ENCODE results near the gene PITPNM1. TPM values are rescaled to one million over a fixed set of nuclear protein-coding genes. Genes with fewer than 3 reads are reported as not detected.
"Not testable (repeated sequence)": the region's sequence is repeated elsewhere in the genome, so short reads cannot be mapped to it uniquely, and the experiment has no call there.

PITPNM1 gene
- total RNA-seq, 2 donors from 2014 or later = 8.6 to 24.4 TPM

DNA sequence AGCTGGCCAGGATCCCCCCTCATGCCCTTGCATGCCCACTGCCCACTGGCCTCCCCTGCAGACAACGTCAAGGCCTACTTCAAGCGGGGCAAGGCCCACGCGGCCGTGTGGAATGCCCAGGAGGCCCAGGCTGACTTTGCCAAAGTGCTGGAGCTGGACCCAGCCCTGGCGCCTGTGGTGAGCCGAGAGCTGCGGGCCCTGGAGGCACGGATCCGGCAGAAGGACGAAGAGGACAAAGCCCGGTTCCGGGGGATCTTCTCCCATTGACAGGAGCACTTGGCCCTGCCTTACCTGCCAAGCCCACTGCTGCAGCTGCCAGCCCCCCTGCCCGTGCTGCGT lies 14.5 kb downstream of the PITPNM1 start:
- no peaks in the 10 kb centered on the region for H3K9me3 ChIP-seq
- 87 to 92% methylated on average over 11 to 15 of the region's 15 CpGs for WGBS, 2 donors
- ATAC-seq (no peak), DNase-seq (no peak)
- no peaks in the 10 kb centered on the region for H3K4me1 ChIP-seq
- peaks cover 0 to 9% of the 10 kb centered on the region in 2 donors for H3K36me3 ChIP-seq (replicated peaks in 1 of 2; ENCODE audit: insufficient read depth in 1 of 2, low read depth in 2 of 2)
- intact Hi-C loops (cut with DNase I) = no loop called here
- no peak overlapping the region for H3K4me3 ChIP-seq
- H3K27me3 ChIP-seq = no peaks in the 10 kb centered on the region
- no peak for TF ChIP-seq POLR2A (IDR thresholded peaks at IDR 0.05)
- TF ChIP-seq, protein P1, sequence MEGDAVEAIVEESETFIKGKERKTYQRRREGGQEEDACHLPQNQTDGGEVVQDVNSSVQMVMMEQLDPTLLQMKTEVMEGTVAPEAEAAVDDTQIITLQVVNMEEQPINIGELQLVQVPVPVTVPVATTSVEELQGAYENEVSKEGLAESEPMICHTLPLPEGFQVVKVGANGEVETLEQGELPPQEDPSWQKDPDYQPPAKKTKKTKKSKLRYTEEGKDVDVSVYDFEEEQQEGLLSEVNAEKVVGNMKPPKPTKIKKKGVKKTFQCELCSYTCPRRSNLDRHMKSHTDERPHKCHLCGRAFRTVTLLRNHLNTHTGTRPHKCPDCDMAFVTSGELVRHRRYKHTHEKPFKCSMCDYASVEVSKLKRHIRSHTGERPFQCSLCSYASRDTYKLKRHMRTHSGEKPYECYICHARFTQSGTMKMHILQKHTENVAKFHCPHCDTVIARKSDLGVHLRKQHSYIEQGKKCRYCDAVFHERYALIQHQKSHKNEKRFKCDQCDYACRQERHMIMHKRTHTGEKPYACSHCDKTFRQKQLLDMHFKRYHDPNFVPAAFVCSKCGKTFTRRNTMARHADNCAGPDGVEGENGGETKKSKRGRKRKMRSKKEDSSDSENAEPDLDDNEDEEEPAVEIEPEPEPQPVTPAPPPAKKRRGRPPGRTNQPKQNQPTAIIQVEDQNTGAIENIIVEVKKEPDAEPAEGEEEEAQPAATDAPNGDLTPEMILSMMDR (IDR thresholded peaks at IDR 0.05) = no peak
- no peak overlapping the region for H3K27ac ChIP-seq

DNA sequence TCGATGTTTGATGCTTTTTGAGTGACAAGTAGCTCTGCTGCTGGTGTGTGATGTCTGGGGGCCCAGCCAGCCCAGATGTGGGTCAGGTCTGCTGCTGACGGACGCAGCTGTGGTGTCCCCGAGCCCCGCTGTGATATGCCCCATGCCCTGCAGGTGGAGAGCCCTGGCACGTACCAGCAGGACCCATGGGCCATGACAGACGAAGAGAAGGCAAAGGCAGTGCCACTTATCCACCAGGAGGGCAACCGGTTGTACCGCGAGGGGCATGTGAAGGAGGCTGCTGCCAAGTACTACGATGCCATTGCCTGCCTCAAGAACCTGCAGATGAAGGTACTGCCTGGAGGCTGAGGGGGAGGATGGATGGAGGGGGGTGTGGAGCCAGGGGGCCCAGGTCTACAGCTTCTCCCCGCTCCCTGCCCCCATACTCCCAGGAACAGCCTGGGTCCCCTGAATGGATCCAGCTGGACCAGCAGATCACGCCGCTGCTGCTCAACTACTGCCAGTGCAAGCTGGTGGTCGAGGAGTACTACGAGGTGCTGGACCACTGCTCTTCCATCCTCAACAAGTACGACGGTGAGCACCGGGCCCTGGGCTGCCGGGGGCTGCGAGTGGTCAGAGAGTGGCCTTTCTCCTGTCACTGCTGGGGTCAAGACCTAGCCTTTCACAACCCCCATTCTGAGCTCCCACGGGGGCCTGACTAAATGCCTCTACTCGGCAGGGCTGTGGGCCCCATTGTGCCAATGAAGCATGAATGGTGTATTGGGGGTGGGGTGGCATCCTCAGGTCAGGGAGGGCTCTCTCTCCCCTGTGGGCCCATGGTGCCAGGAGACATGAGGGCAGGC lies 15.1 kb downstream of the PITPNM1 start:
- peaks cover 0 to 7% of the 10 kb centered on the region in 2 donors for H3K36me3 ChIP-seq (replicated peaks in 1 of 2; ENCODE audit: insufficient read depth in 1 of 2, low read depth in 2 of 2)
- no peaks in the 10 kb centered on the region for H3K27me3 ChIP-seq
- H3K27ac ChIP-seq = no peak overlapping the region
- intact Hi-C loops (cut with DNase I) = no loop called here
- WGBS, 2 donors = 88 to 91% methylated on average over 19 to 23 of the region's 23 CpGs
- no peak overlapping the region for H3K4me3 ChIP-seq
- TF ChIP-seq, protein P1 (IDR thresholded peaks at IDR 0.05) = no peak
- no peak for TF ChIP-seq POLR2A (IDR thresholded peaks at IDR 0.05)
- DNase-seq = no peak
- no peak for ATAC-seq
- no peaks in the 10 kb centered on the region for H3K4me1 ChIP-seq
- no peaks in the 10 kb centered on the region for H3K9me3 ChIP-seq

DNA sequence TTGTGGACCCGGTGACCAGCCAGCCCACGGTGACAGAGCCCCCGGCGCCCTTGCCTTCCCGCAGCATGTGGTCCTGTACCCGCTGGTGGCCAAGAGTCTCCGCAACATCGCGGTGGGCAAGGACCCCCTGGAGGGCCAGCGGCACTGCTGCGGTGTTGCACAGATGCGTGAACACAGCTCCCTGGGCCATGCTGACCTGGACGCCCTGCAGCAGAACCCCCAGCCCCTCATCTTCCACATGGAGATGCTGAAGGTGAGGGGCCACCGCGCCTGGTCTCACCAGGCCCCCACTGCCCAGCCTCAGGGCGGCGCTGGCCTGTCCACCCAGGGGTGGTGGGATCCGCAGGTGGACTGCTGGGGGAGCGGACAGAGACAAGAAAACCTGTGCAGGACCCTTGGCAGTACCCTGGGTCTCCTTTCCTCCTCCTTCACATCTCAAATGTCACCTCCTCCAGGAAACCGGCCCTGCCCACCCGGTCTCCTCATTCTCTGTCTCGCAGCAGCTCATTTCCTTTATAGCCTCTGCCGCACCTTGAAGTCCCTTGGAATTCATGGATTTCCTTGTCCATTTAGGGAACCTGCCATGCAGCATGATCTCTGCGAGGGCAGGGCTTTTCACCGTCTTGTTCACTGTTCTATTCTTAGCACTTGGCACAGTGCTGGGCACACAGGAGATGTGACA lies 15.8 kb downstream of the PITPNM1 start:
- Histone ChIP-seq H3K36me3 (replicated peaks in 1 of 2; ENCODE audit: insufficient read depth in 1 of 2, low read depth in 2 of 2) (peaks cover 0 to 7% of the 10 kb centered on the region in 2 donors), H3K4me3 (no peak overlapping the region), H3K4me1 (peaks cover 6% of the 10 kb centered on the region), H3K27ac (no peak overlapping the region), H3K9me3 (no peaks in the 10 kb centered on the region), H3K27me3 (no peaks in the 10 kb centered on the region)
- intact Hi-C loops (cut with DNase I) = no loop called here
- no peak for ATAC-seq
- no peak for TF ChIP-seq POLR2A (IDR thresholded peaks at IDR 0.05)
- TF ChIP-seq, protein P1 (IDR thresholded peaks at IDR 0.05) = no peak
- DNase-seq = no peak
- WGBS, 2 donors = 80 to 81% methylated on average over 7 to 25 of the region's 25 CpGs

- H3K36me3 ChIP-seq (replicated peaks in 1 of 2; ENCODE audit: insufficient read depth in 1 of 2, low read depth in 2 of 2) = peaks cover 0 to 7% of the 10 kb centered on the region in 2 donors
- intact Hi-C loops (cut with DNase I) = no loop called here
- ATAC-seq (no peak), DNase-seq (no peak)
- H3K27me3 ChIP-seq = no peaks in the 10 kb centered on the region
- no peak for TF ChIP-seq POLR2A (IDR thresholded peaks at IDR 0.05)
- TF ChIP-seq, protein P1 (IDR thresholded peaks at IDR 0.05) = no peak
- H3K4me3 ChIP-seq = no peak overlapping the region
- H3K9me3 ChIP-seq = no peaks in the 10 kb centered on the region
- H3K4me1 ChIP-seq = peaks cover 24% of the 10 kb centered on the region
- no peak overlapping the region for H3K27ac ChIP-seq
- WGBS, 2 donors = 90 to 91% methylated on average over 19 to 20 of the region's 20 CpGs
Observed at GRCh38 chr11:67486481-67487195, 18.5 kb downstream of the PITPNM1 start.

DNA sequence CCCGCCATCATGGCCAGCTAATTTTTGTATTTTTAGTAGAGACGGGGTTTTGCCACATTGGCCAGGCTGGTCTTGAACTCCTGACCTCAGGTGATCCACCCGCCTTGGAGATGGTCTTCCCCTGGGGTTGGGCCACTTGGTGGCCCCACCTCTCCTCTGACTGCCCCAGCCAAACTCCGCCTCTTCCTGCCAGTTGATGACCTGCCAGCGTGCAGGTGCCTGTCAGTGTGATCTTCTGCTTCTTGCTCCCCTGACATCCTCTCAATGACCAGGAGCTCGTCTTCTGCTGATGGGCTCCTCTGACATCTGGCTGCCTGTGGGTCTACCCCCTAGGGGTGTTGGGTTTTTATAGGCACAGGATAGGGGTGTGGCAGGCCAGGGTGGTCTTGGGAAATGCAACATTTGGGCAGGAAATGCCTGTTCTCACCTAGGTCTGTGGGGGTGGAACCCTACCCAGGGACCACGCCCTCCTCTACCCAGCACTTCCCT lies 19.2 kb downstream of the PITPNM1 start:
- 83 to 90% methylated on average over 7 of the region's 7 CpGs for WGBS, 2 donors
- H3K36me3 ChIP-seq (replicated peaks in 1 of 2; ENCODE audit: insufficient read depth in 1 of 2, low read depth in 2 of 2); intact Hi-C loops (cut with DNase I); ATAC-seq; DNase-seq; H3K9me3 ChIP-seq; H3K27me3 ChIP-seq; H3K27ac ChIP-seq; H3K4me3 ChIP-seq: not testable (repeated sequence)
- H3K4me1 ChIP-seq = peaks cover 24% of the 10 kb centered on the region

Measured in body of pancreas (tissue), 4 donors.